Measurements from ENCODE around the gene CPPED1. TPM values are rescaled to one million over a fixed set of nuclear protein-coding genes. Genes with fewer than 3 reads are reported as not detected.

The CPPED1 gene
- total RNA-seq, 2 experiments from 2014 or later, result 12.7 to 13.5 TPM

GRCh38 chr16:12651765-12652512, 151.7 kb downstream of the CPPED1 start:
- CTCF ChIA-PET, result no interaction called here
- POLR2A ChIA-PET, result interaction anchor here (0.9 kb wide), 1 partner anchor 12 kb away, joined by 3 read pairs; no protein-coding TSS in a partner anchor
- H3K27me3 Mint-ChIP-seq (ENCODE audit: low read depth), result peaks cover 2% of the 10 kb centered on the region

GRCh38 chr16:12649356-12649755, 154.3 kb downstream of the CPPED1 start:
- no peak overlapping the region for H3K4me3 Mint-ChIP-seq
- H3K27me3 Mint-ChIP-seq (ENCODE audit: low read depth), result peaks cover 2% of the 10 kb centered on the region
- ChIA-PET CTCF (no interaction called here), POLR2A (no interaction called here)
- no peak overlapping the region for H3K27ac Mint-ChIP-seq
- H3K9me3 Mint-ChIP-seq (ENCODE audit: insufficient read depth), result no peaks in the 10 kb centered on the region
- DNase-seq (no peak), ATAC-seq (no peak)
- peaks cover 6% of the 10 kb centered on the region for H3K36me3 Mint-ChIP-seq (ENCODE audit: low read depth)
- peaks cover 18% of the 10 kb centered on the region for H3K4me1 Mint-ChIP-seq (ENCODE audit: low read depth)

More at GRCh38 chr16:12651765-12652512, 151.7 kb downstream of the CPPED1 start:
- ATAC-seq, result no peak
- no peak for DNase-seq
- H3K9me3 Mint-ChIP-seq (ENCODE audit: insufficient read depth), result no peaks in the 10 kb centered on the region
- H3K4me3 Mint-ChIP-seq, result no peak overlapping the region
- H3K36me3 Mint-ChIP-seq (ENCODE audit: low read depth), result peaks cover 6% of the 10 kb centered on the region
- H3K27ac Mint-ChIP-seq, result no peak overlapping the region
- H3K4me1 Mint-ChIP-seq (ENCODE audit: low read depth), result peaks cover 7% of the 10 kb centered on the region

GRCh38 chr16:12646490-12647274, 157.0 kb downstream of the CPPED1 start:
- H3K27ac Mint-ChIP-seq, result peak overlapping the region; percentile 56
- no peaks in the 10 kb centered on the region for H3K9me3 Mint-ChIP-seq (ENCODE audit: insufficient read depth)
- H3K36me3 Mint-ChIP-seq (ENCODE audit: low read depth), result peaks cover 6% of the 10 kb centered on the region
- peaks cover 18% of the 10 kb centered on the region for H3K4me1 Mint-ChIP-seq (ENCODE audit: low read depth)
- CTCF ChIA-PET, result interaction anchor here (1.0 to 1.8 kb wide), 3 partner anchors 73 to 156 kb away, joined by 3 to 5 read pairs (median 3); no protein-coding TSS in a partner anchor
- POLR2A ChIA-PET, result no interaction called here
- peak; percentile 66 for ATAC-seq
- no peak overlapping the region for H3K4me3 Mint-ChIP-seq
- peak; percentile 39 for DNase-seq
- H3K27me3 Mint-ChIP-seq (ENCODE audit: low read depth), result peaks cover 2% of the 10 kb centered on the region

- Mint-ChIP-seq H3K4me1 (ENCODE audit: low read depth) (peaks cover 18% of the 10 kb centered on the region), H3K4me3 (no peak overlapping the region), H3K9me3 (ENCODE audit: insufficient read depth) (no peaks in the 10 kb centered on the region), H3K27me3 (ENCODE audit: low read depth) (no peaks in the 10 kb centered on the region), H3K27ac (peak overlapping the region; percentile 56), H3K36me3 (ENCODE audit: low read depth) (peaks cover 6% of the 10 kb centered on the region)
- ATAC-seq (no peak), DNase-seq (no peak)
- CTCF ChIA-PET, result interaction anchor here (1.0 to 1.8 kb wide), 3 partner anchors 72 to 157 kb away, joined by 3 to 5 read pairs (median 3); no protein-coding TSS in a partner anchor
- POLR2A ChIA-PET, result no interaction called here
Observed at GRCh38 chr16:12646098-12646489, 157.6 kb downstream of the CPPED1 start.

GRCh38 chr16:12643034-12643455, 160.6 kb downstream of the CPPED1 start:
- CTCF ChIA-PET, result interaction anchor here (1.0 kb wide), 1 partner anchor 69 kb away, joined by 4 read pairs; no protein-coding TSS in a partner anchor
- ATAC-seq (no peak), DNase-seq (no peak)
- Mint-ChIP-seq H3K4me3 (no peak overlapping the region), H3K4me1 (ENCODE audit: low read depth) (peaks cover 18% of the 10 kb centered on the region), H3K27me3 (ENCODE audit: low read depth) (no peaks in the 10 kb centered on the region), H3K9me3 (ENCODE audit: insufficient read depth) (no peaks in the 10 kb centered on the region), H3K27ac (no peak overlapping the region), H3K36me3 (ENCODE audit: low read depth) (peaks cover 4% of the 10 kb centered on the region)
- POLR2A ChIA-PET, result no interaction called here

- CTCF ChIA-PET, result no interaction called here
- DNase-seq, result no peak
- no peak for ATAC-seq
- Mint-ChIP-seq H3K4me3 (no peak overlapping the region), H3K4me1 (ENCODE audit: low read depth) (no peaks in the 10 kb centered on the region), H3K27ac (no peak overlapping the region), H3K36me3 (ENCODE audit: low read depth) (no peaks in the 10 kb centered on the region), H3K27me3 (ENCODE audit: low read depth) (no peaks in the 10 kb centered on the region), H3K9me3 (ENCODE audit: insufficient read depth) (no peaks in the 10 kb centered on the region)
- POLR2A ChIA-PET, result no interaction called here
Observed at GRCh38 chr16:12639044-12639443, 164.6 kb downstream of the CPPED1 start.

GRCh38 chr16:12637002-12637401, 166.7 kb downstream of the CPPED1 start:
- ATAC-seq (no peak), DNase-seq (no peak)
- Mint-ChIP-seq H3K27me3 (ENCODE audit: low read depth) (no peaks in the 10 kb centered on the region), H3K27ac (no peak overlapping the region), H3K9me3 (ENCODE audit: insufficient read depth) (no peaks in the 10 kb centered on the region), H3K36me3 (ENCODE audit: low read depth) (no peaks in the 10 kb centered on the region), H3K4me3 (no peak overlapping the region), H3K4me1 (ENCODE audit: low read depth) (no peaks in the 10 kb centered on the region)
- ChIA-PET CTCF (no interaction called here), POLR2A (no interaction called here)

GRCh38 chr16:12629271-12629670, 174.4 kb downstream of the CPPED1 start:
- H3K27me3 Mint-ChIP-seq (ENCODE audit: low read depth), result peaks cover 3% of the 10 kb centered on the region
- no peak overlapping the region for H3K4me3 Mint-ChIP-seq
- ChIA-PET CTCF (no interaction called here), POLR2A (no interaction called here)
- no peaks in the 10 kb centered on the region for H3K4me1 Mint-ChIP-seq (ENCODE audit: low read depth)
- no peaks in the 10 kb centered on the region for H3K36me3 Mint-ChIP-seq (ENCODE audit: low read depth)
- H3K9me3 Mint-ChIP-seq (ENCODE audit: insufficient read depth), result no peaks in the 10 kb centered on the region
- ATAC-seq (no peak), DNase-seq (no peak)
- H3K27ac Mint-ChIP-seq, result no peak overlapping the region

- ChIA-PET CTCF (no interaction called here), POLR2A (no interaction called here)
- Mint-ChIP-seq H3K36me3 (ENCODE audit: low read depth) (no peaks in the 10 kb centered on the region), H3K27ac (no peak overlapping the region), H3K4me3 (no peak overlapping the region), H3K4me1 (ENCODE audit: low read depth) (no peaks in the 10 kb centered on the region), H3K27me3 (ENCODE audit: low read depth) (peaks cover 3% of the 10 kb centered on the region), H3K9me3 (ENCODE audit: insufficient read depth) (no peaks in the 10 kb centered on the region)
- ATAC-seq, result no peak
- no peak for DNase-seq
Observed at GRCh38 chr16:12628536-12628935, 175.2 kb downstream of the CPPED1 start.

GRCh38 chr16:12627394-12627793, 176.3 kb downstream of the CPPED1 start:
- ChIA-PET CTCF (no interaction called here), POLR2A (no interaction called here)
- H3K4me3 Mint-ChIP-seq, result no peak overlapping the region
- H3K27ac Mint-ChIP-seq, result no peak overlapping the region
- H3K4me1 Mint-ChIP-seq (ENCODE audit: low read depth), result no peaks in the 10 kb centered on the region
- DNase-seq, result no peak
- H3K9me3 Mint-ChIP-seq (ENCODE audit: insufficient read depth), result no peaks in the 10 kb centered on the region
- H3K27me3 Mint-ChIP-seq (ENCODE audit: low read depth), result peaks cover 3% of the 10 kb centered on the region
- ATAC-seq, result no peak
- no peaks in the 10 kb centered on the region for H3K36me3 Mint-ChIP-seq (ENCODE audit: low read depth)

GRCh38 chr16:12626411-12626810, 177.3 kb downstream of the CPPED1 start:
- DNase-seq (no peak), ATAC-seq (no peak)
- H3K27ac Mint-ChIP-seq, result no peak overlapping the region
- peaks cover 3% of the 10 kb centered on the region for H3K27me3 Mint-ChIP-seq (ENCODE audit: low read depth)
- ChIA-PET POLR2A (interaction anchor here (0.8 kb wide), 1 partner anchor 1432 kb away, joined by 3 read pairs; no protein-coding TSS in a partner anchor), CTCF (no interaction called here)
- no peaks in the 10 kb centered on the region for H3K4me1 Mint-ChIP-seq (ENCODE audit: low read depth)
- H3K36me3 Mint-ChIP-seq (ENCODE audit: low read depth), result no peaks in the 10 kb centered on the region
- no peaks in the 10 kb centered on the region for H3K9me3 Mint-ChIP-seq (ENCODE audit: insufficient read depth)
- no peak overlapping the region for H3K4me3 Mint-ChIP-seq

GRCh38 chr16:12625716-12626115, 178.0 kb downstream of the CPPED1 start:
- Mint-ChIP-seq H3K36me3 (ENCODE audit: low read depth) (no peaks in the 10 kb centered on the region), H3K27ac (no peak overlapping the region), H3K4me1 (ENCODE audit: low read depth) (no peaks in the 10 kb centered on the region), H3K27me3 (ENCODE audit: low read depth) (peaks cover 3% of the 10 kb centered on the region), H3K4me3 (no peak overlapping the region), H3K9me3 (ENCODE audit: insufficient read depth) (no peaks in the 10 kb centered on the region)
- ATAC-seq (no peak), DNase-seq (no peak)
- POLR2A ChIA-PET, result interaction anchor here (0.8 kb wide), 1 partner anchor 1431 kb away, joined by 3 read pairs; no protein-coding TSS in a partner anchor
- CTCF ChIA-PET, result no interaction called here
